NCI-H1436 (cell line): Measurements from ENCODE around the gene SLC44A5.

Source experiments
- DNase-seq: peaks from one replicate; lab custom pipeline; 2025; lab: John Stamatoyannopoulos, UW

Gene SLC44A5

GRCh38 chr1:75174031-75174760, 436.7 kb downstream of the SLC44A5 start:
- DNase-seq = no peak

GRCh38 chr1:75172556-75172955, 438.4 kb downstream of the SLC44A5 start:
- no peak for DNase-seq

- no peak for DNase-seq
Observed at GRCh38 chr1:75171876-75172275, 439.0 kb downstream of the SLC44A5 start.

- no peak for DNase-seq
Observed at GRCh38 chr1:75170981-75171380, 439.9 kb downstream of the SLC44A5 start.

- no peak for DNase-seq
Observed at GRCh38 chr1:75170011-75170410, 440.9 kb downstream of the SLC44A5 start.

- no peak for DNase-seq
Observed at GRCh38 chr1:75166821-75167220, 444.1 kb downstream of the SLC44A5 start.

GRCh38 chr1:75165264-75165663, 445.6 kb downstream of the SLC44A5 start:
- DNase-seq = no peak

GRCh38 chr1:75159154-75159553, 451.8 kb downstream of the SLC44A5 start:
- DNase-seq = no peak
